Body of pancreas (tissue), 4 donors: ENCODE results near the gene SUGCT. TPM values are rescaled to one million over a fixed set of nuclear protein-coding genes. Genes with fewer than 3 reads are reported as not detected.

Experiments used
- ATAC-seq: fragments of 150-250 bp; one replicate; pipeline ENCODE4 v1.9.1; 2016
- DNase-seq, 4 donors: peaks; one replicate each; pipeline ENCODE4 v3.0.0-alpha.2; 2019
- H3K27ac ChIP-seq, 4 donors: fragments of 200-600 bp; sonication (generic); 1 replicate in 3 of 4; 2 replicates in 1 of 4; pipeline versions ENCODE4 v1.5.1 to v1.6.1; 2016 to 2019; ENCODE audit warnings: mild to moderate bottlenecking in 1 of 4, mixed read lengths in 1 of 4, moderate library complexity in 1 of 4
- H3K27me3 ChIP-seq, 2 donors: fragments of 200-600 bp; sonication (generic); one replicate each; pipeline ENCODE4 v1.6.0; 2016; ENCODE audit warnings: mild to moderate bottlenecking in 1 of 2
- H3K36me3 ChIP-seq, 2 donors: fragments of 200-600 bp; sonication (generic); replicated peaks in 1 of 2; 2 replicates each; pipeline ENCODE4 v1.5.1; 2016; ENCODE audit warnings: low read depth in 2 of 2; ENCODE audit not compliant: insufficient read depth in 1 of 2
- H3K4me1 ChIP-seq: fragments of 200-600 bp; sonication (generic); one replicate; pipeline ENCODE4 v1.6.0; 2016
- H3K4me3 ChIP-seq, 2 donors: fragments of 200-600 bp; sonication (generic); 1 replicate in 1 of 2; 2 replicates in 1 of 2; pipeline ENCODE4 v1.5.1; 2016 to 2019
- H3K9me3 ChIP-seq, 3 donors: fragments of 200-600 bp; sonication (generic); 1 replicate in 2 of 3; 2 replicates in 1 of 3; pipeline ENCODE4 v1.5.1; 2016
- CTCF ChIP-seq, 7 experiments: fragments of 450-650 bp in 4 of 7; fragments of 200-600 bp in 3 of 7; sonication (generic) in 3 of 7; IDR thresholded peaks; one replicate each; pipeline ENCODE4 v1.5.1; 2016 to 2019; ENCODE audit warnings: antibody characterized with exemption in 7 of 7
- POLR2A ChIP-seq, 3 donors: fragments of 450-650 bp; IDR thresholded peaks; one replicate each; pipeline ENCODE4 v1.6.1; 2016; ENCODE audit warnings: antibody characterized with exemption in 3 of 3, mild to moderate bottlenecking in 2 of 3
- WGBS, 2 donors: methylation state at CpG; one replicate each; pipeline ENCODE4 v1.1.5; 2017; 5-methylcytosine and 5-hydroxymethylcytosine counted together
- intact Hi-C: fragments of 100-400 bp; cut with DNase I; formaldehyde crosslinking; loops from one replicate; pipeline ENCODE4 v1.15.1; 2023
- total RNA-seq, 2 donors: library from RNA; depleted of rRNA; stranded (reverse); fragments of >200 nt; gene quantifications; one replicate each; pipeline ENCODE4 v1.1.0, GENCODE V29; 2016

SUGCT gene
- total RNA-seq, 2 donors from 2014 or later, result 0.78 to 1.3 TPM

GRCh38 chr7:40777730-40778312, 643.0 kb downstream of the SUGCT start:
- Histone ChIP-seq H3K36me3 (no peaks in the 10 kb centered on the region), H3K9me3 (no peaks in the 10 kb centered on the region), H3K4me3 (no peak overlapping the region), H3K27me3 (no peaks in the 10 kb centered on the region), H3K27ac (no peak overlapping the region), H3K4me1 (peaks cover 4% of the 10 kb centered on the region)
- TF ChIP-seq CTCF (IDR thresholded peaks at IDR 0.05) (no peak), POLR2A (IDR thresholded peaks at IDR 0.05) (no peak)
- DNase-seq (no peak), ATAC-seq (no peak)
- WGBS, 2 donors, result 70 to 77% methylated on average over 5 of the region's 5 CpGs
- intact Hi-C loops, result no loop called here

DNA sequence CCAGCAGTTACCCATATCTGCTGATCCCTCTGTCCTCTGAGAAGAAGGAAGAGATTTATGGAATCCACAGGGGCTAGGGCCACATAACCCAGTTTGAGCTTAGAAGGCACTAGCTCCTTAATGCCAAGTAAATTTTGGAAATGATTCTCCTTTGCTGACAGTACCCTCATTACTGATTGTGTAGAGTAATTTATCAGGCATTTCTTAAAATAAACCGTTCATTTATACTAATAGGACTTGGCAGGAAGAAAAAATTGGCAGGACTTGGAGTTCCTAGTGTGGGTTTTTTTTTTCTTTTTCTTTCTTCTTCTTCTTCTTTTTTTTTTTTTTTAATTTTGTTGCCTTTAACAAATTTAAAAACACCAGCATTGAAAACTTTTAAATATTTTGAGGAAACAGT, 645.7 kb downstream of the SUGCT start:
- WGBS, 2 donors, result 10 to 13% methylated on average over 1 of the region's 1 CpG
- Histone ChIP-seq H3K4me3 (no peak overlapping the region), H3K4me1 (peaks cover 4% of the 10 kb centered on the region), H3K27ac (no peak overlapping the region), H3K36me3 (no peaks in the 10 kb centered on the region), H3K27me3 (no peaks in the 10 kb centered on the region), H3K9me3 (no peaks in the 10 kb centered on the region)
- DNase-seq (no peak), ATAC-seq (no peak)
- TF ChIP-seq CTCF (IDR thresholded peaks at IDR 0.05) (no peak), POLR2A (IDR thresholded peaks at IDR 0.05) (no peak)
- intact Hi-C loops, result no loop called here

DNA sequence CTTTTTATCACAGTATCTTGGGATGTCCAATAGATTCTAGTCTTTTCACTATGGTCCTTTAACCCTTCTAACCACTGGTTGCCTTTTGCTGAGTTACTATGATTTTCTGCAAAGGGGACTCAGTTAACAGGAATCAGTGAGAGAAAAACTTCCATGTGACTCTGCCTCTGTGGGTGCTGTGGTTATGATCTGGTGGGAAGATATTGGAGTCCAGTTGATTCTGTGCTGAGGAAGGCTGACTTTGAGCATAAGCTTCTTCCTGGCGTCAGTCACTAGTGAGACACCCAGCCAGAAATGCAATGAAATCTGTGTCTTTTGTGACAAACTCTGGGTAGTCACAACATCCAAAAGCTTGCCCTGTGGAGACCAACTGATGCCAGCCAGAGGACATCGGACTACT, 648.0 kb downstream of the SUGCT start:
- intact Hi-C loops, result no loop called here
- no peak overlapping the region for H3K4me3 ChIP-seq
- no peak overlapping the region for H3K27ac ChIP-seq
- no peak for ATAC-seq
- H3K36me3 ChIP-seq, result no peaks in the 10 kb centered on the region
- H3K27me3 ChIP-seq, result no peaks in the 10 kb centered on the region
- 82 to 91% methylated on average over 2 of the region's 2 CpGs for WGBS, 2 donors
- TF ChIP-seq POLR2A (IDR thresholded peaks at IDR 0.05), result no peak
- TF ChIP-seq CTCF (IDR thresholded peaks at IDR 0.05), result no peak
- no peaks in the 10 kb centered on the region for H3K9me3 ChIP-seq
- peaks cover 4% of the 10 kb centered on the region for H3K4me1 ChIP-seq
- no peak for DNase-seq

- ATAC-seq (no peak), DNase-seq (no peak)
- 56 to 68% methylated on average over 2 of the region's 2 CpGs for WGBS, 2 donors
- no peaks in the 10 kb centered on the region for H3K9me3 ChIP-seq
- no peak overlapping the region for H3K27ac ChIP-seq
- TF ChIP-seq POLR2A (IDR thresholded peaks at IDR 0.05) (no peak), CTCF (IDR thresholded peaks at IDR 0.05) (no peak)
- H3K4me1 ChIP-seq, result peaks cover 4% of the 10 kb centered on the region
- intact Hi-C loops, result no loop called here
- no peaks in the 10 kb centered on the region for H3K36me3 ChIP-seq
- H3K4me3 ChIP-seq, result no peak overlapping the region
- no peaks in the 10 kb centered on the region for H3K27me3 ChIP-seq
Observed at GRCh38 chr7:40784176-40784575, 649.4 kb downstream of the SUGCT start.

GRCh38 chr7:40786909-40787308, 652.1 kb downstream of the SUGCT start:
- DNase-seq, result no peak
- no peaks in the 10 kb centered on the region for H3K9me3 ChIP-seq
- H3K36me3 ChIP-seq, result no peaks in the 10 kb centered on the region
- TF ChIP-seq CTCF (IDR thresholded peaks at IDR 0.05), result no peak
- TF ChIP-seq POLR2A (IDR thresholded peaks at IDR 0.05), result no peak
- no peak for ATAC-seq
- H3K4me1 ChIP-seq, result no peaks in the 10 kb centered on the region
- H3K4me3 ChIP-seq, result no peak overlapping the region
- WGBS, 2 donors, result 96 to 97% methylated on average over 1 of the region's 1 CpG
- intact Hi-C loops, result no loop called here
- H3K27me3 ChIP-seq, result no peaks in the 10 kb centered on the region
- H3K27ac ChIP-seq, result no peak overlapping the region
